Stimulated activated CD8-positive, alpha-beta memory T cell treated with anti-CD3 and anti-CD28 coated beads, Interleukin-15, amount 100 ng/mL, for 24 hours (primary cell): ENCODE results near the gene SLC35D2.
"Not testable (repeated sequence)": the region's sequence is repeated elsewhere in the genome, so short reads cannot be mapped to it uniquely, and the experiment has no call there.

Experiments
- DNase-seq: peaks from one replicate; pipeline ENCODE4 v3.0.0-alpha.2; 2020; ENCODE audit warnings: low read depth

The SLC35D2 gene

DNA sequence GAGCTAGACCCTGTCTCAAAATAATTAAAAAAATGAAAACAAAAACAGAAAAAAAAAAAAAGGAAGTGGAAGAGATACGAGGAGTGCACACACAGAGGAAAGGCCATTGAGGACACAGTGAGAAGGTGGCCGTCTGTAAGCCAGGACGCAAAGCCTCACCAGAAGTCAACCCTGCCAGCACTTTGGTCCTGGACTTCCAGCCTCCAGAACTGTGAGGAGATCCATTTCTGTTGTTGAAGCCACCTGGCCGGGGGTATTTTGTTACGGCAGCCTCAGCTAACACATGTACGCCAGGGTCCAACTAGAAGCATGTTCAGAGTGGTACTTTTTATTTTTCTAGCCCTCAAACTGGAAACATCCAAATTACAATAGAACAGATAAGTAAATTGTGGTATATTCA, 21.8 kb downstream of the SLC35D2 start:
- DNase-seq, result no peak

DNA sequence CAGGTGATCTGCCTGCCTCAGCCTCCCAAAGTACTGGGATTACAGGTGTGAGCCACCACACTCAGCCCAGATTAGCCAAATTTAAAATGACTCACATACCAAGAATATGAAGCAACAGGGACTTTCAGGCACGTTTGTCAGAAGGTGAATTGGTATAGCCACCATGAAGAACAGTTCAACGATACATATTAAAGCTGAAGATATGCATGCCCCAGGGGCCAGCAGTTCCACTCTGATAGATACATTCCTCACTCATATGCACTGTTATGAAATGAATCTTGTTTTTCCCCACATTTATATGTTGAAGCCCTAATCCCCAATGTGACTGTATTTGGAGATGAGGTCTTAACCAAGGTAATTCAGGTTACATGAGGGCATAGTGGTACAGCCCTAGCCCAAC, 22.5 kb downstream of the SLC35D2 start:
- no peak for DNase-seq

DNA sequence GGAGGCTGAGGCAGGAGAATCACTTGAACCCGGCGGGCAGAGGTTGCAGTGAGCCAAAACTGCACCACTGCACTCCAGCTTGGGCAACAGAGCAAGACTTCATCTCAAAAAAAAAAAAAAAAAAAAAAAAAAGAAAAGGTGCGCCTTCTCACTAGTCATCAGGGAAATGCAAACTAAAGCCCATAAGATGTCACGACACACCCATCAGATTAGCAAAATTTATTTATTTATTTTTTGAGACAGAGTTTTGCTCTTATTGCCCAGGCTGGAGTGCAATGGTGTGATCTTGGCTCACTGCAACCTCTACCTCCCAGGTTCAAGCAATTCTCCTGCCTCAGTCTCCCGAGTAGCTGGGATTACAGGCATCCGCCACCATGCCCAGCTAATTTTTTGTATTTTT, 23.0 kb downstream of the SLC35D2 start:
- not testable (repeated sequence) for DNase-seq

DNA sequence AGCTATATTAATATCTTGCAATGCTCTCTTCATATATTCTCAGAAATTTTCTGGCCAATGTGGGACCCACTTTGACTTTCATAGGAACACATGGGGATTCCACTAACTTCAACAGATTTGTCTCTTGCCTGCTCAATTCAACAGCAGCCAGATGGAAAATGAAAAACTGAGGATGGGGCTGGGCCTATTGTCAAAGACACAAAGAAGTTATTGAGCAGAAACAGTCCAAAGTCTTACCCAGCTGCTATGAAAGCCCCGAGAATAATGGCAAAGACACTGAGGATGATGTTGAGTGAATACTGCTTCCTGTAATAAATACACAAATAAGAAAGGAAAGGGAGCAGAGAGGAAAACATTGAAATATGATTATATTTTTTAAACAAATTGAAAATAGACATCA, 32.6 kb downstream of the SLC35D2 start:
- DNase-seq, result no peak

DNA sequence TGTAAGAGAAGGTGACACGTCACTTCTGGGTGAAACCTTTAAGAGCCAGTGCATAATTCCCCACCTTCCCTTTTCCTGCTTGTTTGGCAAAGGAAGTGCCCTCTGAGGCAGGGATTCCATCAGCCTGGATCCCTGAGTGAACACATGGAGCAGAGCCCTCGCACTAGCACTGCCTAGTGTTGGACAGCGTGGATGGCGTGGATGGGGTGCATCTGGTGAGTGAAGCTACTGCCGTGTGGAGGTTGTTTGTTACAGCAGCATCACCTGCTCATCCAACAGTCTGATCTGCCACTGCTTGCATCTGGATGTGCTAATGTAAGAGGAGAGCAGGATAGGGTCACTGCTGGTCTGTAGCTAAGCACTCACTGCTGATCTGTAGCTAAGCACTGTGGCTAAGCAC, 35.2 kb downstream of the SLC35D2 start:
- DNase-seq, result no peak

DNA sequence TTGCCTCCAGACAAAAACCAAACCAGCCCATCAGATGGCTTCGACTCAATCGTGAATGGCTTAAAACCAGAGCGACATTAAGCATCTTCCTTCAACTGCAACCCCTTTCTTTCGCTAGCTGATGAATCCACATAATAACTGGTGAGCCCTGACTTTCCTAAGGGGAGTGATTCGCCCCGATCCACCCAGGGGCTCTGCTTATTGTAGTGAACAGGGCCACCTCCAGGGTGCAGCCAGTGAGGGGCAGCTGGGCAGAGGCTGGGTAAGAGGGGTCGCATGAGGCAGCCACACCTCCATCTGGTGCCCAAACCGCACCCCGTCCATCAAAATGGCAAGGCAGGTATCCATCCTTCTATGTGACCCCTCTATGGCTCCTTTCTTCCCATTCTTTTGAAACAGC, 38.0 kb downstream of the SLC35D2 start:
- no peak for DNase-seq

DNA sequence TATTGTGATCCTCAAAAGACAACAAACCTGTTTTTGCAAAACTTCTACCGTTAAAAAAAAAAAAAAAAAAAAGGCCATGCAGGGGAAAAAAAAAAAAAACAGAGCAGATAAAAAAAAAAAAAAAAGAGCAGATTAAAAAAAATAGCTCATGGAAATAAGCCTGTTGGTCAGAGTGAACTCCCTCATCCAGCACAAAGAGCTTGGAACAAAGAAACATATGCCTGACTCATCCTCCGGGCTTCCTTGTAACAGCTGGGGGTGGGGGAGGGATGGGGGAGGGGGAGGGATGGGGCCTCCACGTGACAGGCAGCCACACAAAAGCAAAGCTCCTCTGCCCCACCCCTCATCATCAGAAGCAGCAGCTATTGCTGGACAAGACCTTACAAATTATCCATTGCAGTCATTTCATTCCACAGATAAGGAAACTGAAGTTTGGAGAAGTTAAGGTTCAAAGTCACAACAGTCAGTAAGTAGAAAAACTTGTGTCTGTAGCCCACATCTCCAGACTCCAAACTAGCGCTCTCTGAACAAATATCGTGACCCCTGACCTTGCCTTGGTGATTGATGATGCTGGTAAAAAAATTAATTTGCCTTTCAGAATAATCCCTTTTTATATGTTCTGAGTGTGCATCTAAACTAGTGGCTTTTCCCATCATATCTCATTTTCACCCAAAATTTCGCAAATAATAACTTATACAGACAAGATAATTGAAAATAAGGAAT, 38.9 kb downstream of the SLC35D2 start:
- no peak for DNase-seq

DNA sequence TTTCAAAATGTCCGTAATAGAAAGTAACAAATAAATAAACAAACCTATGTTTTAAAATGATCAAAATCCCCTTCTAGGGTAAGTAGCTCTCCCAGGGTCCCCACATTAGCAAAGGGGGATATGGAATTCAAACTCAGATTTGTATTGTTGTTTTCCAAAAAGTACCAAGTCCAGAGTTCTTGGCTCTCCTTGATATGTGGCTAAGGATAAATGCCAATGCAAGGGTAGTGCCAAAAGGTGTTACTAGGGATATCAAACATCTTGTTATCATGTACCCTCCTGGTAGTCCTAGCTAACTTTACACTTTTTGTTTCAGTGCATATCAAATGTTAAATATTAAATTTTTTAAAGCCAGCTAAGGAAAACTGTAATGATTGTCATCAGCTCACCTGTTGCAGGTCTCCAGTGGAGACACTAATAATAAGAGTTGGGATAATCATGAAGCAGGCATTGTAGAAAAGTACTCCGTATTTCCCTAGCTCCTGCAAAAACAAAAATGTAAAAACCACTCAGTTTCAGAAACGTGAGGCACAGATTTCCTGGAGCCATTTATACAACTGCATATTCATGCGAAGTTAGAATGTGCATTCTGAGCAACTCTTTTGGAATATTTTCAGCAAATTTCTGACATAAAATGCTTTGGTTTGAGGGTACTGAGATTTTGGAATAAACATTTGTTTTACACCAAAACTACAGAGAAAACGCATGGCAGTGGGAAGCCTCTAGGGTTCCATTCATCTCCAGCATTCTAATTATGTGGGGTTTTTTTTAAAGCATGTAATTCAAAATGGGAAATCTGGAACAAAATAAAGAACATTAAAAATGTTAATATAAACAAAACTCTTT, 39.8 kb downstream of the SLC35D2 start:
- no peak for DNase-seq

DNA sequence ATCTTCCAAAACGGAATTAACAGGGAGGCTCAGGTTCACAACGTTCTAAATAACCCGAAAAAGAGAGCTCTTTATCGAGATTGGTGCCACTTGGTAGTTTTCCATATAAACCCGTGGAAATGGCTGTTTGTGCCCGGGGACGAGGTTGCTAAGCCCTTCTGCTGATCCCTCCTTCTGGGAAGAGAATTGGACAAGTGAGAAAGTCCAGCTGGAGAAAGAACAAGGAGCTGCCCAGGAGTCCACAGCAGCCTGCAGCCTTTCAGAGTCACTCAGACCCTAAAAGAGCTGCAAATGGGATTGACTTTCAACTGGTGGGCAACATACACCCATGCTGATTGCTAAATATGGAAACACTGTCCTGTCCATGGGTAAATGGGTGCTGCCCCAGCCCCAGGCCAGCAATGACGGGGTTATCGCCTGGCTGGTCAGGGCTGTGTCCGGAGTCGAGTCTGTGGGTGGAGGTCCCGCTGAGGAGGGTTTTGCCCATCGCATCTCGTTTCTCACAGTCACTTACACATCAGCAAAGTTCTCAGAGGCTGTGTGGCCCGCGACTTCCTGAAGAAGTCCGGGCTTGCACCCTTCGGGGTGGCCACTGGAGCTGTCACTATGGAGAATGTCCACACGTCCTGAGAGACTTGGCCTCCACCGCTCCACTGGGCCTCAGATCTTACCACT, 40.8 kb downstream of the SLC35D2 start:
- no peak for DNase-seq

DNA sequence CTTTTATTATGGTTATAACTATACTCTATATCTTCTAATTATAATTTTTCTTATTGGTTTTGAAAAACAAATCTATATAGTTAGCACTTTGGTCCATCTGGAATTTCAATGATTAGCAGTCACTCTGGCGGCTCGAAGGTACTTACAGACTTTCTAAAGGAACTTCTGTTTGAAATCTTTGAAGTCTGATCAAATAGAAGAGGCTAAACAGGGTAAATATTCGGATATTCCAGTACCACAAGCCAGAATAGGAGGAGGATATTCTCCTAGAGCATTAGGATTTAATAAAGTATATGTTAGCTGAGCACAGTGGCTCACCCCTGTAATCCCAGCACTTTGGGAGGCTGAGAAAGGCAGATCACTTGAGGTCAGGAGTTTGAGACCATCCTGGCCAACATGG, 42.8 kb downstream of the SLC35D2 start:
- DNase-seq, result no peak

DNA sequence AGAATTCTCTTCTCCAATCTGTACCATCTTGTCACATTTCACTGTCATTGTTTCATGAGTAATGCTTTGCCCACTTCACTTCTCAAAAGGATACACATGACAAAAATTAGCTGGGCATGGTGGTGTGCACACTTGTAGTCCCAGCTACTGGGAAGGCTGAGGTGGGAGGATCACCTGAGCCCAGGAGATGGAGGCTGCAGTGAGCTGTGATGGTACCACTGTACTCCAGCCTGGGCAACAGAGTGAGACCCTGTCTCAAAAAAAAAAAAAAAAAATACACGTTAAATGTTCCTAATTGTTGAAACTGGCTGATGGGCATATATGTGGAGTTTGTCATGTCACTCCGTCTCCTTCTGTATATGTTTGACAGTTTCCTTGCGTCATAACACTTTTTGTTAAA, 45.2 kb downstream of the SLC35D2 start:
- no peak for DNase-seq

DNA sequence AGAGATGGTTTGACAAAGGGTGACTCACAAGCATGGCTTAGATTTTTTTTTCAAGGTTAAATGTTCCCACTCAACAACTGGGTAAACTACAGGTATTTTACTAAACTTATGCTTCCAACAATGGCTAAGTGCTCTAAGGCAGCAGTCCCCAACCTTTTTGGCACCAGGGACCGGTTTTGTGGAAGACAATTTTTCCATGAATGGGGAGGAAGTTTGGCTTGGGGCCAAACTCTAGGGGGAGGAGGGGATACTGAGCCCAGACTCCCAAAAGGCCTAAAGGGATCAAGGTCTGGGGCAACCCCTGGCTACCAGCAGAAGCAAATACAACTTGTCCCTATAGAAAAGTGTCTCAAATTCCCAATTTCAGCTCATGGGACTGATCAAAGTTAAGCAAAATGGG, 49.6 kb downstream of the SLC35D2 start:
- DNase-seq, result no peak

DNA sequence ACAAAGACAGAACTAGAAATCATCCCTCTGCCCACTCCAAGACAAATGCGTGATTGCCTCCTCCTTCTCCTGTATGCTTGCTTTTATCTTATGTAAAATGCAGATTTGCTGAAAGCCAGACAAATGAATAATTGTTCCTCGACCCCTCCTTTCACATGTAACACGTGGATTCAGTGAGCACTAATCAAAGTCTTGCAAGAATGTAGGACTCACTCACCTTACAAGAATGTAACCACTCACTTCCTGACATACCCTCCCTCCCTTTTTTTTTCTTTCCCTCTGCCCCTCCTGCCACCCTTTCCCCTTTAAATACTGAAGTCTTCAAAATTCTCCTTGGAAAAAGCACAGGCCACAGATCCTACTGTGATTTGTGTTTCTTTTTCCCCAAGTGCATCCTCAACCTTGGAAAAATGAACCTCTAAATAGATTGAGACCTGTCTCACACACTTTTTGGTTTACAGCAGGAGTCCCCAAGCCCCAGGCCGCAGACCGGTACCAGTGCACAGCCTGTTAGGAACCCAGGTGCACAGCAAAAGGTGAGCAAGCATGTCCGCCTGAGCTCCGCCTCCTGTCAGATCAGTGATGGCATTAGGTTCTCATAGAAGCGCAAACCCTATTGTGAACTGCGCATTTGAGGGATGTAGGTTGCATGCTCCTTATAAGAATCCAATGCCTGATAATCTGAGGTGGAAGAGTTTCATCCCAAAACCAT, 52.1 kb downstream of the SLC35D2 start:
- no peak for DNase-seq

DNA sequence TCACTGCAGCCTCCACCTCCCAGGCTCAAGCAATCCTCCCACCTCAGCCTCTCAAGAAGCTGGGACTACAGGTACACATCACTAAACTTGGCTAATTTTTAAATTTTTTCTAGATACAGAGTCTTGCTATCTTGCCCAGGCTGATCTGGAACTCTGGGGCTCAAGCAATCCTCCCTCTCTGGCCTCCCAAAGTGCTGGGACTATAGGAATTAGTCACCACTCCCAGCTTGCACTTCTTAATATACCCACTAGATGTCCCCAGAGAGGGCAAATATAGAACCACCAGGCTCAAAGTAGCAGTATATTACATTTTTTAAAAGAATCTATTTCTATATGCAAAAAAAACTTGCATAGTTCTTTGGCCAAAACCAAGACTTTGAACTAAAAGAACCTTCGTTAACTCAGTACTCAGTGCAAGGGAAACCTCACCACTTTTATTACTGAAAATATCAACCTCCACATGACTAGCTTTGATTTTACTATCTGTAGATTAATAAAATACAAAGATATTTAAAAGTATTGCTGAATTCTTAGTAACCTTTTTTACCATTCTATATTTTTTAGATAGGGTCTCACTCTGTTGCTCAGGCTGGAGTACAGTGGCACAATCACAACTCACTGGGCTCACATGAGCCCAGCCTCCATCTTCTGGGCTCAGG, 55.7 kb downstream of the SLC35D2 start:
- DNase-seq, result no peak

DNA sequence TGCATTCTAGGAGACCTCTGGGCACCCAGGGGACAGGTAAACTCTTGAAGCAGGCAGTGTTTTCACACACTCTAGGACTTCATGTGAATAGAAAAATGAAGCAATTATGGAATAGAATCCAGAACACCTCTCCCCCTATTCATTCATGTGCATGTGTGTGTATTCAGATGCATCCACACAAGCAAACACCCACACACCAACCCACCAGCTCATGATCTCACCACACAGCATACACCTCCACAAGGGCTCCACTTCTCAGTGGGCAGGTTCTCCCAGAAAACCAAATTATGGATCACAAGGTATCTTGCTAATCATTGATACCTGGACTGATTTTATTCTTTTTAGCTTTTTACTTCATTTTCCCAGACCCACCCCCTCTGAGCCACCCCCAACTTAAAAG, 60.3 kb downstream of the SLC35D2 start:
- DNase-seq, result no peak

DNA sequence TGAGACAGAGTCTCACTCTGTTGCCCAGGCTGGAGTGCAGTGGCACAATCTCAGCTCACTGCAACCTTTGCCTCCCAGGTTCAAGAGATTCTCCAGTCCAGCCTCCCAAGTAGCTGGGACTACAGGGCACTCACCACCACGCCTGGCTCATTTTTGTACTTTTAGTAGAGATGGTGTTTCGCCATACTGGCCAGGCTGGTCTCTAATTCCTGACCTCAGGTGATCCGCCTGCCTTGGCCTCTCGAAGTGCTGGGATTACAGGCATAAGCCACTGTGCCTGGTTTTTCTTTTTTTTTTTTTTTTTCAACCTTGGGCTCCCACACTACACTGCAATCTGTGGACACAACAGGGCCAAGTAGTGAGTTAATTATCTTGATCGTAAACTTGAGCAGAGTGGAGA, 60.8 kb downstream of the SLC35D2 start:
- DNase-seq, result not testable (repeated sequence)

DNA sequence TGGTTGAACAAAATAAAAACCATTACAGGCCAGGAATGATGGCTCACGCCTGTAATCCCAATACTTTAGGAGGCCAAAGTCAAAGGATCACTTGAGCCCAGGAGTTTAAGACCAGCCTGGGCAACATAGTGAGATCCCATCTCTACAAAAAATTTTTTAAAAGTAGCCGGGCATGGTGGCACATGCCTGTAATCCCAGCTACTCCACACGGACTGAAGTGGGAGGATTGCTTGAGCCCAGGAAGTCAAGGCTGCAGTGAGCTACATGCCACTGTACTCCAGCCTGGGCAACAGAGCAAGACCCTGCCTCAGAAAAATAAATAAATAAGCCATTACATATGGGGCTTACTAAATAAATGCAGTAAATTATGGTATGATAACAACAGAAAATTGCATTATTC, 61.3 kb downstream of the SLC35D2 start:
- DNase-seq, result not testable (repeated sequence)

DNA sequence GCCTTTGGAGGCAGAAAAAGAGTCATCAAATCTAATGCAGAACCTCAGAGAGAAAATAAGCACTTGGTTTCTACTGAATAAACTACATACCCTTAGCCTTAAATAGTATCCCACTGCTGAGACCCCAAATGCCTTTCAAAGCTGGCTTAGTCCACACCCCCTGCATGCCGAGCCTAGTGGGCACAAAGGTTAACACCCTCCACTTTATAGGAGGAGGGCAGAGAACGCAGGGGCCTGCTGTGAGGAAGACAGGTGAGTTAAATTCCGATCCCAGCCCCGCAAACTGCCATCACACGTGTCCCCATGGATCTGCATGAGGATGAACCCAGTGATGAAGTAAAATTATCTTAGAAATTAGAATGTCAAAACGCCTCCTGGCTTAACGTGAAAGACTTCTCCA, 62.0 kb downstream of the SLC35D2 start:
- no peak for DNase-seq

DNA sequence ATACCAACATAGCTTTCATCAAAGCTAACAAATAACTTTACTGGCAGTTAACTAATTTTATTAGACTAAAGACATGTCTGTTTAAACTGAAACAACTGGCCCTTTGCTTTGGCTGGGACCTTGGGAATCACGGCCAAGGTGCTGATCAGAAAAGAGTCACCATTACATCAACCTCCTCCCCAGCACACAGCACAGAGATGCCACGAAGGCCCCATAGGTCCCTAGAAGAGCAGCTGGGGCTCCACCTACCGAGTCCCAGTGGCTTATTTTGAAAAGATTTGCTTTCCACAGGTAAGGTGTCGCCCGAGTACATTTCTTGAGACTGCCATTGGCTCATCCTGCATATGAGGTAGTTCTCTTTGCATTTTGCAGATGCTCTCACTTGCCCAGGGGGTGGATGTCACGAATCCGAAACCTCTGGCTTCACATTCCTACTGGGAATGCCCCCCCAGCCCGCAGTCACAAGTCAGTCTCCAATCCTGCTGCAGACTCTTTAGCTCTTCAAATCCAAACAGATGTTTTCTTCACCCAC, 62.7 kb downstream of the SLC35D2 start:
- DNase-seq, result no peak

DNA sequence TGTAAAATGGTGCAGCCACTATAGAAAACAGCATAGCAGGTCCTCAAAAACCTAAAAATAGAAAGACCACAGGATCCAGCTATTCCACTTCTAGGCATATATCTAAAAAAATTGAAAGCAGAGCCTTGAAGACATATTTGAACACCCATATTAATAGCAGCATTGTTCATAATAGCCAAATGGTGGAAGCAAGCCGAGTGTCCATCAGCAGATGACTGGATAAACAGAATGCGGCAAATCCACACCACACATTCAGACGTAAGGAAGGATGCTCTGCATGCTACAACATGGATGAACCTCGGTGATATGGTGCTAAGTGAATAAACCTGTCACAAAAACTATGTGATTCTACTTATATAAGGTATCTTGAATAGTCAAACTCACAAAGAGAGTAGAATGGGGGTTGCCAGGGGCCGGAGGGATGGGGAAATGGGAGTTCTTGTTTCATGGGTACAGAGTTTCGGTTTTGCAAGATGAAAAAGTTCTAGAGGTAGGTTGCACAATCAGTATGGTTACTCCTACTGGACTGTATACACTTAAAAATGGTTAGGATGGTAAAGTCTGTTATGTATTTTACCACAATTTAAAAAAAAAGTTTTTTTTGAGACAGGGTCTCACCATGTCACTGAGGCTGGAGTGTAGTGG, 64.5 kb downstream of the SLC35D2 start:
- DNase-seq, result no peak

DNA sequence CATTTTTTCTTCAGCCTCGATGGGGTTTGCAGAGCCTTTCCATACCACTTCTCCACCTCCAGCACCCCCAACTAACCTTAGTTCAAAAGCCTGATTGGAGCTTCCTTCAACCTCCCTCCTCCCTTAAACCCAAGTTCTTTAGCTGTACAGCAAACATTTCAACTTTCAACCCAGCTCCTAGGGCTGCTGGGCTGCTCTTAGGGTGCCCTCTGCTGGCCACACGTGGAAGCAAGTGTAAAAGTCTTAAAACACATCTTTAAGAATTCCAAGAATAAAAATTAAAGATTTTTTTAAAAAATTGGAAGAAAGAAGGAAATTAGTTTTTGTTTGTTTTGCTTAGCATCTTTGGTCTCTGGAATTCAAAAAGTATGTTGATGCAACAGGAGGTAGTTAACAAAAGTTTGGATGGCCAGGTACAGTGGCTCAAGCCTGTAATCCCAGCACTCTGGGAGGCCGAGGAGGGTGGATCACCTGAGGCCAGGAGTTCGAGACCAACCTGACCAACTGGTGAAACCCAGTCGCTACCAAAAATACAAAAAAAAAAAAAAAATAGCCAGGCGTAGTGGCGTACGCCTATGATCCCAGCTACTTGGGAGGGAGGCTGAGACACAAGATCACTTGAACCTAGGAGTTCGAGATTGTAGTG, 66.1 kb downstream of the SLC35D2 start:
- DNase-seq, result peak; percentile 31
